Uterus (tissue), 4 donors: ENCODE data around the gene PRKN. TPM values are rescaled to one million over a fixed set of nuclear protein-coding genes. Genes with fewer than 3 reads are reported as not detected.
A peak's percentile ranks its signal among the peaks of the same experiment; 100 is the strongest.

Source experiments
- DNase-seq, 2 donors: peaks; one replicate each; pipeline ENCODE4 v3.0.0-alpha.2; 2019 to 2020
- H3K27ac ChIP-seq, 2 donors: fragments of 200-600 bp; sonication (generic); 1 replicate in 1 of 2; 2 replicates in 1 of 2; pipeline ENCODE4 v1.5.1; 2016 to 2018
- H3K27me3 ChIP-seq, 2 donors: fragments of 200-600 bp; sonication (generic); one replicate each; pipeline ENCODE4 v1.5.1; 2018 to 2019; ENCODE audit warnings: control low read depth in 1 of 2
- H3K36me3 ChIP-seq, 2 donors: fragments of 200-600 bp; sonication (generic); one replicate each; pipeline ENCODE4 v1.5.1; 2019; ENCODE audit warnings: control low read depth in 1 of 2
- H3K4me1 ChIP-seq, 2 donors: fragments of 200-600 bp; sonication (generic); one replicate each; pipeline ENCODE4 v1.5.1; 2018 to 2019; ENCODE audit warnings: control low read depth in 1 of 2
- H3K4me3 ChIP-seq, 2 donors: fragments of 200-600 bp; sonication (generic); 1 replicate in 1 of 2; 2 replicates in 1 of 2; pipeline ENCODE4 v1.5.1; 2018 to 2019; ENCODE audit warnings: mild to moderate bottlenecking in 1 of 2
- H3K9me3 ChIP-seq, 2 donors: fragments of 200-600 bp; sonication (generic); one replicate each; pipeline ENCODE4 v1.5.1; 2019; ENCODE audit warnings: control low read depth in 1 of 2
- POLR2A ChIP-seq, 2 donors: fragments of 450-650 bp; IDR thresholded peaks; one replicate each; pipeline ENCODE4 v1.6.1; 2016; ENCODE audit warnings: antibody characterized with exemption in 2 of 2, mild to moderate bottlenecking in 1 of 2, moderate library complexity in 1 of 2
- intact Hi-C: fragments of 100-400 bp; cut with DNase I; formaldehyde crosslinking; loops from one replicate; pipeline ENCODE4 v1.15.1; 2023; ENCODE audit warnings: low total_unique reads
- total RNA-seq, 4 donors: library from RNA; depleted of rRNA in 3 of 4; stranded (reverse); fragments of >200 nt in 3 of 4; gene quantifications; one replicate each; pipeline versions ENCODE4 v1.1.0 to v1.2.4, GENCODE V29; 2014 to 2023
- TF ChIP-seq, protein P1 (sequence below), 4 experiments: fragments of 200-600 bp in 2 of 4; fragments of 450-650 bp in 2 of 4; sonication (generic) in 2 of 4; IDR thresholded peaks; one replicate each; pipeline ENCODE4 v1.5.1; 2016 to 2019; ENCODE audit warnings: antibody characterized with exemption in 4 of 4, mild to moderate bottlenecking in 2 of 4, moderate library complexity in 1 of 4
- donor health status: DM: yes; HTN: yes; CAD: no.

The PRKN gene
- total RNA-seq, 4 donors from 2014 or later = 10.2 to 21.3 (median 13.1) TPM

DNA sequence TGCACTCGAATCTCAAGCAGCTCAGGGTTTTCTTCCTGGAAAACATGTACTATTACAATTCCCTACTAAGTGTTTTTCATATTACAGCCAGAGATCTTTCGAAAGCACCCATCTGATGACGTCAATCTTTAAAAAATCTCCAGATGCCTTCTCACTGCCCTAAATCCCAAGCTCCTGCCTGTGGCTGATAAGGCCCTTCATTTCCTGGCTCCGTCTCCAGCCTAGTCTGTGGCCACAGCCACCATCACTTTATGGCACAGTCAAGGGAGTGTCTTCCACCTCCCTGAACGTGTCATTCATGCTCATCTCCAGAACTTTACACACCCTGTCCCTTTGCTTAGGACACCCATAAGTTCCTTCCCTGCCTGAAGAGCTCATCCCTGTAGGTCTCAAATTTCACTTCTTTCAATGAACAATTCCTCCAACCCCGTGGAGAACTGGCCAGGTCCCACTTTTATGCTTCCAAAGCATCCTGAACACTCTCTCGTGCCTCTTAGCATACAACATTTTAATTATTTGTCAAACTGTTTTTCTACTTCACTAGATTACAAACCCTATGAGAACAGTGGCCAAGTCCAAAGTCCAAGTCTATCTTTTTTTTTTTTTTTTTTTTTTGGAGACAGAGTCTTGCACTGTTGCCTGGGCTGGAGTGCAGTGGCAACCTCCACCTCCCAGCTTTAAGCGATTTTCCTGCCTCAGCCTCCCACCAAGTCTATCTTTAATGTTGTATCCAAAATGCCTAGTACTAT lies 1347.6 kb downstream of the PRKN start:
- H3K4me1 ChIP-seq = no peaks in the 10 kb centered on the region
- TF ChIP-seq POLR2A (IDR thresholded peaks at IDR 0.05) = no peak
- H3K27ac ChIP-seq = no peak overlapping the region
- H3K4me3 ChIP-seq = no peak overlapping the region
- DNase-seq = no peak
- no peaks in the 10 kb centered on the region for H3K27me3 ChIP-seq
- H3K9me3 ChIP-seq = no peaks in the 10 kb centered on the region
- no peaks in the 10 kb centered on the region for H3K36me3 ChIP-seq
- intact Hi-C loops = loop anchor here (10.0 kb wide), 1 partner anchor 455 kb away; no protein-coding TSS in a partner anchor

DNA sequence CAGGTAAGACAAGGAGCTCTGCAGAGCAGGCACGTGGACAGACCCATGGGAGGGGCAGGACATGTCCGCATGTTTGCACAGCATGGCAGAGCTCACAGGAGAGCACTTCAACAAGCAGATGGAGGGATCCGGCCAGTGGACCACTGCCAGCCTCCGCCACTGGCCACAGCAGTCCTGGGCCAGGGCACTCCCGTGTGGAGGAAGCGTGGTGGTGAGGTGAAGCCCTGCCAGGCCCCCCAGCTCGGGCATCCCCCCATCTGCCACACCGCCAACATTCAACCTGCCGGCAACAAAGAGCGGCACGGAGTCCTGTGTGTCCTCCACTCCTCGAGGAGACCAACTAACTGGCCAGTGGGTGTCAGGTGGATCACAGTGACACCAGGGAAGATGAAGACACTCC lies 1349.5 kb downstream of the PRKN start:
- Histone ChIP-seq H3K9me3 (no peaks in the 10 kb centered on the region), H3K36me3 (no peaks in the 10 kb centered on the region), H3K27ac (no peak overlapping the region), H3K27me3 (no peaks in the 10 kb centered on the region), H3K4me1 (no peaks in the 10 kb centered on the region), H3K4me3 (no peak overlapping the region)
- no peak for TF ChIP-seq POLR2A (IDR thresholded peaks at IDR 0.05)
- TF ChIP-seq, protein P1, sequence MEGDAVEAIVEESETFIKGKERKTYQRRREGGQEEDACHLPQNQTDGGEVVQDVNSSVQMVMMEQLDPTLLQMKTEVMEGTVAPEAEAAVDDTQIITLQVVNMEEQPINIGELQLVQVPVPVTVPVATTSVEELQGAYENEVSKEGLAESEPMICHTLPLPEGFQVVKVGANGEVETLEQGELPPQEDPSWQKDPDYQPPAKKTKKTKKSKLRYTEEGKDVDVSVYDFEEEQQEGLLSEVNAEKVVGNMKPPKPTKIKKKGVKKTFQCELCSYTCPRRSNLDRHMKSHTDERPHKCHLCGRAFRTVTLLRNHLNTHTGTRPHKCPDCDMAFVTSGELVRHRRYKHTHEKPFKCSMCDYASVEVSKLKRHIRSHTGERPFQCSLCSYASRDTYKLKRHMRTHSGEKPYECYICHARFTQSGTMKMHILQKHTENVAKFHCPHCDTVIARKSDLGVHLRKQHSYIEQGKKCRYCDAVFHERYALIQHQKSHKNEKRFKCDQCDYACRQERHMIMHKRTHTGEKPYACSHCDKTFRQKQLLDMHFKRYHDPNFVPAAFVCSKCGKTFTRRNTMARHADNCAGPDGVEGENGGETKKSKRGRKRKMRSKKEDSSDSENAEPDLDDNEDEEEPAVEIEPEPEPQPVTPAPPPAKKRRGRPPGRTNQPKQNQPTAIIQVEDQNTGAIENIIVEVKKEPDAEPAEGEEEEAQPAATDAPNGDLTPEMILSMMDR (IDR thresholded peaks at IDR 0.05) = no peak
- intact Hi-C loops = loop anchor here (10.0 kb wide), 1 partner anchor 453 kb away; no protein-coding TSS in a partner anchor
- no peak for DNase-seq

DNA sequence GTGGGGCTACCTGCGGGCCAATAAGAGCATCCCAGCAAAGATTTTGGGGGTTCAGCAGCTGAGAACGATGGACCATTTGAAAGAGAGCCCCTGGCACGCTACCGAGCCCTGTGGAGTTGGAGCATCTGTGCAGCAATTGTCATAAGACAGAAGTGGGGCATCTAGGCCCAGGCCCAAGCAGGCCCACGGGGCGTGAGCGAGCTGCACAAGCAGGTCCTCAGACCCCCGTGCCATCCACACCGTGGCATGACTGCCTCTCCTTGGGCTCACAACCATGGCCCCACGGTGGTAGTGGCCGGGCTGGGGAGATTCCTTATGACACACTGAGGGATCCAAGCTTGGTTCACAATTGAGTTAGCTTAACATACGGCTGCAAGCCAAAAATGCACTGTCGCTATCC lies 1350.5 kb downstream of the PRKN start:
- H3K9me3 ChIP-seq = no peaks in the 10 kb centered on the region
- H3K27ac ChIP-seq = no peak overlapping the region
- TF ChIP-seq, protein P1 (IDR thresholded peaks at IDR 0.05) = no peak
- TF ChIP-seq POLR2A (IDR thresholded peaks at IDR 0.05) = no peak
- intact Hi-C loops = loop anchor here (10.0 kb wide), 1 partner anchor 452 kb away; no protein-coding TSS in a partner anchor
- no peaks in the 10 kb centered on the region for H3K27me3 ChIP-seq
- H3K4me3 ChIP-seq = no peak overlapping the region
- no peaks in the 10 kb centered on the region for H3K4me1 ChIP-seq
- no peak for DNase-seq
- no peaks in the 10 kb centered on the region for H3K36me3 ChIP-seq

DNA sequence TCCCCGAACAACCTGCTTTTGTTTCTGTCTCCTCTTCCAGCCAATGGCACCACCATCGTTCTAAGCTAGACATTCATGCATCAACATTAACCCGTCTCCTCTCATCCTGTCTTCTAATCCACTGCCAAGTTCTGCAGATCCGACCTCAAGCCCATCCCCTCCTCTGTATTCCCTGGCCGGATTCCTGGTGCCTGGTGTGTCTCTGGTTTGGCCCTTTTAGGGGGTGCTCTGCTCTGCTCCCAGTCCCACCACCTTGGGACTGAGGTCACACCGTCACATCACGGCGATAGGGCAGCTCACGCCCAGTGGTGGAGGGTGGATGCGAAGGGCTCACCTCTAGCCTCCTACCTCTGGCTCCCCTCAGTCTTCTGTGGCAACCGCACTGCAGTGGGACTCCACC lies 1351.2 kb downstream of the PRKN start:
- no peak for DNase-seq
- no peak overlapping the region for H3K27ac ChIP-seq
- H3K36me3 ChIP-seq = no peaks in the 10 kb centered on the region
- no peak overlapping the region for H3K4me3 ChIP-seq
- H3K27me3 ChIP-seq = no peaks in the 10 kb centered on the region
- no peak for TF ChIP-seq POLR2A (IDR thresholded peaks at IDR 0.05)
- TF ChIP-seq, protein P1 (IDR thresholded peaks at IDR 0.05) = no peak
- no peaks in the 10 kb centered on the region for H3K4me1 ChIP-seq
- intact Hi-C loops = loop anchor here (10.0 kb wide), 1 partner anchor 452 kb away; no protein-coding TSS in a partner anchor
- H3K9me3 ChIP-seq = no peaks in the 10 kb centered on the region

DNA sequence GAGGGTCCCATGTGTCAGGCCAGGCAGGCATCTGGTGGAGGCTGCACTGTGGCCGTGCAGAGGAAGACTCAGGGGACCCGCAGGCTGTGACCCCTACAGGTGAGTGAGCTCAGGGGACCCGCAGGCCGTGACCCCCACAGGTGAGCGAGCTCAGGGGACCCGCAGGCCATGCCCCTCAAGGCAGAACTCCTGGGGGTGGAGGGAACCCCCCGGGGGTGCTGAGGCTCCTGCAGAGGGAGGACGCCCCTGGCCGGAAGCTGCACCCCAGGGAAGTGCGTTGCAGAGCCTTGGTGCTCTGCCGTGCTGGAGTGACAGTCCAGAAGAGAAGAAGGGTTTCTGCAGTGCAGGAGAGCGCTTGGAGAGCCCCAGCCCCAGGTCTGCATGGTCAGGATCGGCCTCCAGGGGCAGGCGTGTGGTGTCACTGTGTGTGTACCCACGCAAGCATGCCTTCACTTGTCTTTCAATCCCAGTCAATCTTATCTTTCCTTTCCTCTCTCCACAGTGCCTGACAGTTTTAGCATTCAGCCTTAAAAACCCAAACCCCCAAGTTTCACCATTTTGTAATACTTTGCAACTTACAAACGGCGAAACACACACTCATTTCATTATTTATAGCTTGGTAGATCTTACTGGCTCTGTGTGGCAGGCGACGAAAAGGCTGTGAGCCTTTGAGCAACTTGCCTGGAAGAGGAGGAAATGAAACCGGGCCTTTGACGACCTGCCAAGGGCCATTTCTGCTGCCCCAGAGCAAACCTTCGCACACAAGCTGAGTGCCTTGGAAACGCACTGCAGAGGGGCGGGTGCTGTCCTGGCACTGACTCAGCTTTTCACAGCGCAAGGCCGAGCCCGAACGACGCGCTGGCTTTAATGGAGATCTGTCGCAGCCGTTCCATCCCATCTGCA lies 1352.3 kb downstream of the PRKN start:
- Histone ChIP-seq H3K9me3 (no peaks in the 10 kb centered on the region), H3K4me3 (no peak overlapping the region), H3K27me3 (no peaks in the 10 kb centered on the region), H3K36me3 (no peaks in the 10 kb centered on the region), H3K27ac (no peak overlapping the region), H3K4me1 (no peaks in the 10 kb centered on the region)
- peak; percentile 40 to 43 for DNase-seq
- TF ChIP-seq, protein P1 (IDR thresholded peaks at IDR 0.05) = peak in 1 of 4 experiments; percentile 14
- no peak for TF ChIP-seq POLR2A (IDR thresholded peaks at IDR 0.05)
- intact Hi-C loops = loop anchor here (5.0 to 10.0 kb wide), 2 partner anchors 238 to 450 kb away; no protein-coding TSS in a partner anchor
